ENCODE results near the gene ENO1. TPM values are rescaled to one million over a fixed set of nuclear protein-coding genes. Genes with fewer than 3 reads are reported as not detected.
A peak's percentile ranks its signal among the peaks of the same experiment; 100 is the strongest.

The ENO1 gene
- total RNA-seq, 1 experiment from 2014 or later: 2,334 TPM

- Histone ChIP-seq H3K4me3 (replicated peaks in 1 of 2; ENCODE audit: low read depth in 1 of 2, low read length in 2 of 2) (no peak overlapping the region), H3K27me3 (ENCODE audit: insufficient read depth, low read length) (no peaks in the 10 kb centered on the region), H3K4me2 (ENCODE audit: low read length) (no peak overlapping the region), H3K79me2 (ENCODE audit: insufficient read depth, low read length) (peaks cover 98% of the 10 kb centered on the region), H3K9me2 (ENCODE audit: insufficient read depth) (no peaks in the 10 kb centered on the region), H3K4me1 (ENCODE audit: control insufficient read depth in 1 of 2, insufficient read depth in 2 of 2, low read length in 2 of 2) (peaks cover 0 to 37% of the 10 kb centered on the region in 2 experiments; a peak in 2 of 4 replicates), H4K20me1 (ENCODE audit: insufficient read depth) (peaks cover 80% of the 10 kb centered on the region), H3K9ac (ENCODE audit: low read length) (no peak overlapping the region), H3K36me3 (ENCODE audit: control insufficient read depth in 1 of 2, insufficient read depth in 2 of 2, low read length in 2 of 2) (peaks cover 93 to 96% of the 10 kb centered on the region in 2 experiments), H3K27ac (ENCODE audit: low read depth, low read length) (0 out of 2 replicates have a peak overlapping the region, but pooled peaks have one; percentile 16), H3K9me3 (ENCODE audit: control insufficient read depth in 1 of 2, insufficient read depth in 1 of 2, low read depth in 1 of 2, low read length in 2 of 2) (no peaks in the 10 kb centered on the region), H2AFZ (ENCODE audit: low read depth, low read length, poor library complexity, severe bottlenecking) (no peak overlapping the region)
- POLR2A ChIA-PET: interaction anchor here (1.1 kb wide), 1 partner anchor 49 kb away, joined by 4 read pairs; the partner anchor contains the start of gene RERE
- RAD21 ChIA-PET (ENCODE audit: low non-redundant PET in 1 of 2, low total read pairs in 2 of 2, uncharacterized antibody in 2 of 2, unreplicated experiment in 2 of 2): no interaction called here
- ATAC-seq (no peak), DNase-seq (ENCODE audit: low read depth, low spot score) (no peak)
- CTCF ChIA-PET: interaction anchor here (0.7 to 10.3 kb wide), 2 partner anchors 16 to 280 kb away, joined by 3 to 103 read pairs; no protein-coding TSS in a partner anchor
- TF ChIP-seq POLR2AphosphoS5 (IDR thresholded peaks at IDR 0.05; ENCODE audit: low read depth, low read length) (peak; percentile 38), SRF (IDR thresholded peaks at IDR 0.05; ENCODE audit: low read depth) (no peak), MAX (IDR thresholded peaks at IDR 0.05) (no peak), CTCF (IDR thresholded peaks at IDR 0.05 in 2 of 3, conservative IDR thresholded peaks at IDR 0.05 in 1 of 3; ENCODE audit: borderline replicate concordance in 1 of 3, insufficient read depth in 1 of 3, low read depth in 2 of 3, low read length in 2 of 3) (no peak), JUND (IDR thresholded peaks at IDR 0.05) (0 out of 2 replicates have a peak, but pooled peaks have one; percentile 13), ZNF274 (IDR thresholded peaks at IDR 0.05; ENCODE audit: low read depth, low read length) (no peak)
- intact Hi-C loops (cut with micrococcal nuclease): no loop called here
- no TSS peak for BruUV-seq (replicated peaks)
These were observed 12.2 kb downstream of the ENO1 start for GRCh38 chr1:8866173-8866791.

All from HCT116 (cell line).